BLaER1 treated with 17β-estradiol and CSF1 and Interleukin-3, amounts not matched to agents 10 nM and 100 nM (cell line): ENCODE measurements around the gene SORCS2.
"Not testable (repeated sequence)": the region's sequence is repeated elsewhere in the genome, so short reads cannot be mapped to it uniquely, and the experiment has no call there.

ENCODE experiments used
- H3K27ac ChIP-seq, 11 experiments: shearing (Covaris generic); formaldehyde crosslinking; 2 replicates each; pipeline ENCODE4 v1.8.1; 2022
- H3K27me3 ChIP-seq, 11 experiments: shearing (Covaris generic); formaldehyde crosslinking; 2 replicates each; pipeline ENCODE4 v1.8.1; 2022
- H3K36me3 ChIP-seq, 11 experiments: shearing (Covaris generic); formaldehyde crosslinking; 2 replicates each; pipeline ENCODE4 v1.8.1; 2022
- H3K4me1 ChIP-seq, 10 experiments: shearing (Covaris generic); formaldehyde crosslinking; 2 replicates each; pipeline ENCODE4 v1.8.1; 2022
- H3K4me2 ChIP-seq, 11 experiments: shearing (Covaris generic); formaldehyde crosslinking; 2 replicates each; pipeline ENCODE4 v1.8.1; 2022
- H3K4me3 ChIP-seq, 10 experiments: shearing (Covaris generic); formaldehyde crosslinking; 2 replicates each; pipeline ENCODE4 v1.8.1; 2022
- H3K9ac ChIP-seq, 11 experiments: shearing (Covaris generic); formaldehyde crosslinking; 2 replicates each; pipeline ENCODE4 v1.8.1; 2022
- H3K9me3 ChIP-seq, 11 experiments: shearing (Covaris generic); formaldehyde crosslinking; replicated peaks in 1 of 11; 2 replicates each; pipeline ENCODE4 v1.8.1; 2022
- H4K20me1 ChIP-seq, 11 experiments: shearing (Covaris generic); formaldehyde crosslinking; 2 replicates each; pipeline ENCODE4 v1.8.1; 2022
- Cebpa-rat ChIP-seq, 11 experiments: shearing (Covaris generic); IDR thresholded peaks; 2 replicates each; pipeline ENCODE4 v1.8.1; 2022

SORCS2 gene

GRCh38 chr4:7207628-7208231, 15.4 kb downstream of the SORCS2 start:
- Histone ChIP-seq H3K27me3 (no peaks in the 10 kb centered on the region), H3K4me3 (no peak overlapping the region), H3K4me1 (peaks cover 20 to 64% (median 30%) of the 10 kb centered on the region in 10 experiments), H3K36me3 (no peaks in the 10 kb centered on the region), H3K9me3 (peaks cover 0 to 5% (median 0%) of the 10 kb centered on the region in 11 experiments; a peak in 3 of 22 replicates), H3K4me2 (peak overlapping the region in 7 of 11 experiments; percentile 60 to 85 (median 71); a peak in 11 of 22 replicates), H3K9ac (no peak overlapping the region), H4K20me1 (no peaks in the 10 kb centered on the region; a peak in 1 of 22 replicates), H3K27ac (no peak overlapping the region)
- no peak for TF ChIP-seq Cebpa-rat (IDR thresholded peaks at IDR 0.05)

GRCh38 chr4:7208509-7209451, 16.4 kb downstream of the SORCS2 start:
- peaks cover 0 to 7% (median 2%) of the 10 kb centered on the region in 11 experiments; a peak in 13 of 22 replicates for H3K9me3 ChIP-seq
- H3K4me1 ChIP-seq: peaks cover 16 to 60% (median 25%) of the 10 kb centered on the region in 10 experiments
- H3K9ac ChIP-seq: no peak overlapping the region
- H3K27ac ChIP-seq: no peak overlapping the region
- no peak overlapping the region for H3K4me2 ChIP-seq
- H3K4me3 ChIP-seq: no peak overlapping the region
- H3K36me3 ChIP-seq: no peaks in the 10 kb centered on the region
- H3K27me3 ChIP-seq: no peaks in the 10 kb centered on the region
- no peaks in the 10 kb centered on the region; a peak in 1 of 22 replicates for H4K20me1 ChIP-seq
- TF ChIP-seq Cebpa-rat (IDR thresholded peaks at IDR 0.05): no peak

DNA sequence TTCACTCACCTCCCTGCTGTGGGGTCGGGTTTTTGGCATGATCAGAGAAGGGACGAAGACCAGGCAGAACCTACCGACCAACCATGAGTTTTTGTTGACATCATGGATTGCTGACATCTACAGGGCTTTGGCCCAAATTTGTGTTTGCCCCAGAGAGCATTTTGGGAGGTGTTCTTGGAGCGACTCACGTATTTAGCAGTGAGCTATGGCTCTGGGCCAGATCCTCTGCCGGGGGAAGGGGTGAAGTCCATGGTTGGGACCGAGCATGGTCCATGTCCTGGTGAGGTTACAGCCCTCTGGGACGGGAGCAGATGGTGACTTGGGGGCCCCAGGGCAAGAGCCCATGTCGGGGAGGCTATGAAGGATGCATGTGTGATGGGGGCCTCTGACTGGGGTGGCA, 17.4 kb downstream of the SORCS2 start:
- H3K4me2 ChIP-seq: peak overlapping the region in 2 of 11 experiments; percentile 17 to 36; a peak in 4 of 22 replicates
- TF ChIP-seq Cebpa-rat (IDR thresholded peaks at IDR 0.05): no peak

GRCh38 chr4:7210824-7211223, 18.5 kb downstream of the SORCS2 start:
- Histone ChIP-seq H3K4me1 (peaks cover 15 to 51% (median 18%) of the 10 kb centered on the region in 10 experiments), H3K27me3 (no peaks in the 10 kb centered on the region), H4K20me1 (no peaks in the 10 kb centered on the region; a peak in 1 of 22 replicates), H3K9me3 (peaks cover 10 to 19% (median 14%) of the 10 kb centered on the region in 11 experiments; a peak in 18 of 22 replicates), H3K4me3 (no peak overlapping the region), H3K27ac (no peak overlapping the region), H3K36me3 (no peaks in the 10 kb centered on the region), H3K9ac (no peak overlapping the region), H3K4me2 (peak overlapping the region in 3 of 11 experiments; percentile 17 to 48 (median 36); a peak in 3 of 22 replicates)
- no peak for TF ChIP-seq Cebpa-rat (IDR thresholded peaks at IDR 0.05)

More for the DNA sequence above, 17.4 kb downstream of the SORCS2 start:
- Histone ChIP-seq H3K27me3 (no peaks in the 10 kb centered on the region), H3K4me1 (peaks cover 15 to 60% (median 20%) of the 10 kb centered on the region in 10 experiments), H3K4me3 (no peak overlapping the region), H3K9me3 (peaks cover 7 to 12% (median 11%) of the 10 kb centered on the region in 11 experiments; a peak in 18 of 22 replicates), H3K36me3 (no peaks in the 10 kb centered on the region), H3K9ac (no peak overlapping the region), H4K20me1 (no peaks in the 10 kb centered on the region; a peak in 1 of 22 replicates), H3K27ac (no peak overlapping the region)

GRCh38 chr4:7212101-7212674, 19.9 kb downstream of the SORCS2 start:
- Histone ChIP-seq H3K27me3 (no peaks in the 10 kb centered on the region), H3K9ac (no peak overlapping the region), H3K9me3 (peaks cover 10 to 19% (median 14%) of the 10 kb centered on the region in 11 experiments; a peak in 18 of 22 replicates), H3K4me3 (no peak overlapping the region), H3K36me3 (no peaks in the 10 kb centered on the region), H4K20me1 (no peaks in the 10 kb centered on the region; a peak in 1 of 22 replicates), H3K4me1 (peaks cover 1 to 37% (median 4%) of the 10 kb centered on the region in 10 experiments), H3K27ac (no peak overlapping the region), H3K4me2 (peak overlapping the region in 5 of 11 experiments; percentile 14 to 37 (median 16); a peak in 7 of 22 replicates)
- TF ChIP-seq Cebpa-rat (IDR thresholded peaks at IDR 0.05): no peak

DNA sequence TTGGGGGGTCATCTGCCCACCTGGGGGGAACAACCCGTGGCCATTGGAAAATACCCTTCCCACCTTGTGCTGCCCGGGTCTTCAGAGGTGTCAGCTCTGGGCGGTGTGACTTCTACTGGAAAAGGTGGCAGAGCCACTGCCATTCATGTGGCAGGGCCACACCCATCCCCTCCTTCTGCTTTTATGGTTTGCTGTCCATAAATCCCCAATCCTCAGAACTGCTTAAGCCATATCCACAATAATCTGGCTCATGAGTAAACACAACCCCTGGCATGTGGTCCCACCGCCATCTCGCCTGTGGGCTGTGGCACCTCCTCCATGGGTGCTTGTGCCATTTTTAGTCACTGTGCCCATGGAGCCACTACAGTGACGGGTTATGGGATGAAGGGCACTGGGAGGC, 20.6 kb downstream of the SORCS2 start:
- H4K20me1 ChIP-seq: no peaks in the 10 kb centered on the region
- H3K4me3 ChIP-seq: no peak overlapping the region
- H3K4me2 ChIP-seq: peak overlapping the region in 4 of 11 experiments; percentile 14 to 37 (median 22); a peak in 4 of 22 replicates
- peaks cover 10 to 19% (median 14%) of the 10 kb centered on the region in 11 experiments; a peak in 18 of 22 replicates for H3K9me3 ChIP-seq
- no peaks in the 10 kb centered on the region for H3K36me3 ChIP-seq
- no peaks in the 10 kb centered on the region for H3K27me3 ChIP-seq
- peaks cover 0 to 30% (median 0%) of the 10 kb centered on the region in 10 experiments; a peak in 9 of 20 replicates for H3K4me1 ChIP-seq
- no peak overlapping the region for H3K27ac ChIP-seq
- H3K9ac ChIP-seq: no peak overlapping the region
- no peak for TF ChIP-seq Cebpa-rat (IDR thresholded peaks at IDR 0.05)

- H3K36me3 ChIP-seq: no peaks in the 10 kb centered on the region
- no peak overlapping the region for H3K4me3 ChIP-seq
- no peak overlapping the region for H3K27ac ChIP-seq
- H3K4me2 ChIP-seq: no peak overlapping the region
- peaks cover 0 to 26% (median 0%) of the 10 kb centered on the region in 10 experiments; a peak in 8 of 20 replicates for H3K4me1 ChIP-seq
- no peak for TF ChIP-seq Cebpa-rat (IDR thresholded peaks at IDR 0.05)
- H3K9ac ChIP-seq: no peak overlapping the region
- H3K9me3 ChIP-seq: peaks cover 10 to 19% (median 14%) of the 10 kb centered on the region in 11 experiments; a peak in 18 of 22 replicates
- no peaks in the 10 kb centered on the region for H3K27me3 ChIP-seq
- H4K20me1 ChIP-seq: no peaks in the 10 kb centered on the region
Measured at GRCh38 chr4:7213807-7214206, 21.5 kb downstream of the SORCS2 start.

- Histone ChIP-seq H3K9ac (no peak overlapping the region), H3K4me3 (no peak overlapping the region), H4K20me1 (no peaks in the 10 kb centered on the region), H3K4me1 (peaks cover 0 to 26% (median 0%) of the 10 kb centered on the region in 10 experiments; a peak in 8 of 20 replicates), H3K27me3 (no peaks in the 10 kb centered on the region), H3K9me3 (peaks cover 10 to 21% (median 14%) of the 10 kb centered on the region in 11 experiments; a peak in 18 of 22 replicates), H3K36me3 (no peaks in the 10 kb centered on the region), H3K4me2 (no peak overlapping the region), H3K27ac (no peak overlapping the region)
- TF ChIP-seq Cebpa-rat (IDR thresholded peaks at IDR 0.05): no peak
Measured at GRCh38 chr4:7214359-7214758, 22.0 kb downstream of the SORCS2 start.

- not testable (repeated sequence) for H4K20me1 ChIP-seq, H3K4me3 ChIP-seq, H3K36me3 ChIP-seq, H3K4me2 ChIP-seq, H3K9ac ChIP-seq, H3K27ac ChIP-seq, H3K27me3 ChIP-seq
- H3K4me1 ChIP-seq: peaks cover 0 to 21% (median 0%) of the 10 kb centered on the region in 10 experiments; a peak in 8 of 20 replicates
- peaks cover 10 to 27% (median 14%) of the 10 kb centered on the region in 11 experiments; a peak in 18 of 22 replicates for H3K9me3 ChIP-seq
Measured at GRCh38 chr4:7215187-7215586, 22.8 kb downstream of the SORCS2 start.
